Skeletal muscle satellite cell (primary cell): ENCODE measurements around the gene SLC33A1. TPM values are rescaled to one million over a fixed set of nuclear protein-coding genes. Genes with fewer than 3 reads are reported as not detected.
"Not testable (repeated sequence)": the region's sequence is repeated elsewhere in the genome, so short reads cannot be mapped to it uniquely, and the experiment has no call there.

Experiments used
- H3K27me3 ChIP-seq: 2 replicates; pipeline ENCODE4 v1.7.0; 2013; ENCODE audit warnings: low read length; ENCODE audit not compliant: control insufficient read depth, insufficient read depth
- H3K36me3 ChIP-seq: 2 replicates; pipeline ENCODE4 v1.7.0; 2013; ENCODE audit warnings: mild to moderate bottlenecking, control low read depth, low read length; ENCODE audit not compliant: insufficient read depth
- H3K4me1 ChIP-seq: 2 replicates; pipeline ENCODE4 v1.7.0; 2013; ENCODE audit warnings: low read length; ENCODE audit not compliant: control insufficient read depth, insufficient read depth
- H3K4me2 ChIP-seq: 2 replicates; pipeline ENCODE4 v1.7.0; 2013; ENCODE audit warnings: mild to moderate bottlenecking, low read length
- H3K4me3 ChIP-seq: 2 replicates; pipeline ENCODE4 v1.7.0; 2013; ENCODE audit warnings: low read length
- H3K9ac ChIP-seq: 2 replicates; pipeline ENCODE4 v1.7.0; 2013; ENCODE audit warnings: mild to moderate bottlenecking, low read depth, low read length, moderate library complexity
- H3K9me3 ChIP-seq: replicated peaks from 2 replicates; pipeline ENCODE4 v1.7.0; 2013; ENCODE audit warnings: mild to moderate bottlenecking, control low read depth, low read length
- total RNA-seq: library from RNA; depleted of rRNA; stranded (reverse); fragments of >200 nt; gene quantifications from 2 replicates; pipeline ENCODE4 v1.2.3, GENCODE V29; 2012; rRNA removed

Gene SLC33A1
- total RNA-seq: 43.0 and 45.6 TPM in 2 replicates

DNA sequence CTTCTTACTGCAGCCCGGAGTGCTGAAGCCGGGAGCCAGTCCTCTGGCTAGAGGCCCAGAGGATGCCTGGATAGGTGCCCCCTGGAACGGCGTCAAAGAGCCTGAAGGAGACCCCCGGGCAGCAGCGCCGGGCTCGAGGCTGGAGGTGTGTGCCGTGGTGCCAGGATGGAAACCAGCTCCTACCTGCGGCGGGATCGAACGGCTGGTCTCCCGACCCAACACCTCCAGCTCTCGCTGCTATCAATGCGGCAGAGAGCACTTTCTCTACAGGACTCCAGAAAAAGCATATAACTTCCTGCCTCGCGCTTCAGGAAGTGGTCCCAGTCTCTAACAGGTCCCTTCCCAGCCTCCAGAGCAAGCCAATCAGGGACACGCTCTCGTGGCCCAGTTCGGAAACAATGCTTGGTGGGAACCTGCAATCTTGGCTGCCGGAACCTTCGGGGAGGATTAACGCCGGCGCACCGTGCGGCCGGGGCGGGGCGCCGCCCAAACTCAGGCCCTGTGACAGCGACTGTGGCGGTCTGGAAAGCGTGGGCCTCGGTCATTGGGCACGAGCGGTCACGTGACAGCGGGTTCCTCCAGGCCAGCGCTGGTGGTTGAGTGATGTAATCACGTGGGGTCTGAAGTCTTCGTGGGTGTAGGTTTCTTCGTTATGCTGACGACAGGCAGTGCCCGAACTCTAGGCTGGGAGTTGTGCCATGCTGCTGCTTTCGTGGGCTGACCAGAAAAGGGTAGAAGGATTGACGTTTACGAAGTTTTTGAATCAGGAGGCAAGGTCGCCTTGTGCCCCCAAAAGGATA lies at the start of gene SLC33A1:
Gene SLC33A1, minus strand, starts transcription at position 287 of the 800 bp plus-strand sequence. CDS start 430 bp downstream, outside the sequence.
- Histone ChIP-seq H3K36me3 (peaks cover 3% of the 10 kb centered on the region), H3K9me3 (no peaks in the 10 kb centered on the region), H3K27me3 (no peaks in the 10 kb centered on the region), H3K9ac (peak within 1 kb of the TSS; percentile 96), H3K4me3 (peak within 1 kb of the TSS; percentile 87), H3K4me2 (peak within 1 kb of the TSS; percentile 99), H3K4me1 (peaks cover 16% of the 10 kb centered on the region)

DNA sequence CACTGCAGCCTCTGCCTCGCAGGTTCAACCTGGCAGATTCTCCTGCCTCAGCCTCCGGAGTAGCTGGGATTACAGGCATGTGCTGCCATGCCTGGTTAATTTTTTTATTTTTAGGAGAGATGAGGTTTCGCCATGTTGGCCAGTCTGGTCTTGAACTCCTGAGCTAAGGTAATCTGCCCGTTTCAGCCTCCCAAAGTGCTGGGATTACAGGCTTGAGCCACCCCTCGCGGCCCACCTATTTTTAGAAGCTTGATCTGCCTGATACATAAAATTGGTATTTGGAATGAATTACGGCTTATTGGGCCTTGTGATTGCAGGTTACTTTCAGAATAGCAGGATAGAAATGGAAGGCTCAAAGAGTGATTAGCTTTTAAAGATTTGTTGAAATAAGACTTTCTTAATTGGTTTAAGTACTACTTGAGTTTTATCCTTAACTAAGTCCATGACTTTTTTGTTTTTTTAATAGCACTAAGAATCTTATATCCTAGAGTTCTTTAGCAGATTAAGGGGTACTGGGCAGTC lies 41.2 kb upstream of the SLC33A1 start:
- H3K4me3 ChIP-seq: no peak overlapping the region
- H3K36me3 ChIP-seq: peaks cover 37% of the 10 kb centered on the region

DNA sequence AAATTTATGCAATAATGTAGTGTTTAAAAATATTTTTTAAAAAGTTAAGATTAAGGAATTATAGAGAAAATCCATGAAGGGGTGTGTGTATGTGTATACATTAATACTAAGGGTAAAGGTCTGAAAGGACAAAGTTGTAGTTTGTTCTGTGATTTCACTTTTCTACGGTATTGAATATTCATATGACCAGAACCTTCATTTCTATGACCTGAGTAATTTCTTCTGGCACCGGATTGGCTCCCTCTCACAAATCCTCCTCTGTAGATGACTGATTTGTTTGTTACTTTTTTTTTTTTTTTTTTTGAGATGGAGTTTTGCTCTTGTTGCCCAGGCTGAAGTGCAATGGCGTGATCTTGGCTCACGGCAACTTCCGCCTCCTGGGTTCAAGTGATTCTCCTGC lies 37.1 kb upstream of the SLC33A1 start:
- Histone ChIP-seq H3K4me2 (peak overlapping the region; percentile 55), H3K4me1 (peaks cover 12% of the 10 kb centered on the region), H3K36me3 (peaks cover 11% of the 10 kb centered on the region), H3K4me3 (no peak overlapping the region), H3K9me3 (no peaks in the 10 kb centered on the region), H3K9ac (no peak overlapping the region), H3K27me3 (no peaks in the 10 kb centered on the region)

More for the DNA sequence above, 41.2 kb upstream of the SLC33A1 start:
- H3K9ac ChIP-seq: no peak overlapping the region
- no peak overlapping the region for H3K4me2 ChIP-seq
- no peaks in the 10 kb centered on the region for H3K27me3 ChIP-seq
- peaks cover 8% of the 10 kb centered on the region for H3K4me1 ChIP-seq
- no peaks in the 10 kb centered on the region for H3K9me3 ChIP-seq

DNA sequence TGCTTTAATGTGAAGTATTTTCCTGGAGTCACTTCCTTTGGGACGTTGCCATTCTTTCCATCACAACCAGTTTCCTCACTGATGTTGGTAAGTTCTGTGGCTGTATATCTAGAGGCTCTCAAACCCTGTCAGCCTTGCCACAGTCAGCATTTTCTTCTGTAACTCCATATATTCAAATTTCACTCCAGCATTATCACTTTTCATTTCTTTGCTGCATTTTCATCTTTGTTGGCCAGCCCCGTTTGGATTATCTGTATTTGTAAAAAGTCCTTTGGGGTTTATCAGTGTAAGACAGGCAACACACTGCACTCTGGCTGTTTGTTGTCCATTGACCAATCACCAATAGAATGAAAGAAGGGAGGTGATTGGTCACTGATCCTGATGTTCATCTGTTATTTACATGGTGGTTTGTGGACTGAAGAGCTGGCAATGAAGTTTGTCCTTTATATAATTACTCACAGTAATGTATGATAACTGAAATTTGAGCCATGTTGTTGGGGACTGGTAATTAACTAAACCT lies 36.5 kb upstream of the SLC33A1 start:
- no peak overlapping the region for H3K4me3 ChIP-seq
- H3K4me2 ChIP-seq: peak overlapping the region; percentile 55
- no peaks in the 10 kb centered on the region for H3K9me3 ChIP-seq

DNA sequence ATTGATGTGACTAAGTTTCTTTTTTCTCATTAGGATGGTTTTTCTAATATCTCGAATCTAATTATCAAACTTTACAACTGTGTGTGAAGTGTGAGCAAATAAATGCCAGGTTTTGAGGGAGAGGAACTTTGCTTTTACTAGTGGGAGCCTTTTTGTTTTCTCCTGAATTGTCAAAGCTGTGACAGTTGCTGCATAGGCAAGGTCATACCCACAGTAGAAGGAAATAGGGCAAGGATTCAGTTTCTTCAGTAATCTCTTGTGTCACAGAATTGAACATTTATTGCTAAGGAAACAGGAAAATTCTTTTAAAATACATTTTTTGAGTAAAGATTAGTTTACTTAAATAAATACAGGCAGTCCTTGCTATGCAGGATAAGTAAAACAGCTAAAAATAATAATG lies 35.7 kb upstream of the SLC33A1 start:
- Histone ChIP-seq H3K36me3 (peaks cover 11% of the 10 kb centered on the region), H3K4me3 (no peak overlapping the region), H3K9me3 (no peaks in the 10 kb centered on the region), H3K4me1 (peaks cover 12% of the 10 kb centered on the region), H3K9ac (no peak overlapping the region), H3K4me2 (no peak overlapping the region), H3K27me3 (no peaks in the 10 kb centered on the region)

More for the DNA sequence above, 36.5 kb upstream of the SLC33A1 start:
- H3K4me1 ChIP-seq: peaks cover 12% of the 10 kb centered on the region
- no peaks in the 10 kb centered on the region for H3K27me3 ChIP-seq
- H3K36me3 ChIP-seq: peaks cover 11% of the 10 kb centered on the region
- H3K9ac ChIP-seq: no peak overlapping the region

DNA sequence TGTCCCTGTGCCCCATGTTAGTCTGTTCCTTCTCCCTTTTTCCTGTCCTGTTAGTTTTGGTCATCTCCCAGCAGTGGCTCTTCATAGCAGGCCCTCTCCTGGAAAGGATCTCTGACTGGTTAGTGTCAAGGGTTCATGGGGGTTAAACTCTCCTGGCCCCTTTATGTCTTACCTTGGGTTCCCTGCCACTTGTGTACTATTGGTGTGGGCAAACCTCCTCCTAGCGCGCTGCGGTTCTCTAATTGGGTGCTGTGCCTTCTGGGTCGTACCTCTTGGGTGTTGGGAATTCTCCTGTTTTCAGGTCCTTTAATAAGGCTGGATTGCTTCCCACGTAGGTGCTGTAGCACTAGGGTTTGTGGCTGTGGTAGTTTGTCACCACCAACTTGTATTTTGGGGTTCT lies 35.0 kb upstream of the SLC33A1 start:
- no peak overlapping the region for H3K4me3 ChIP-seq
- H3K36me3 ChIP-seq: peaks cover 6% of the 10 kb centered on the region

DNA sequence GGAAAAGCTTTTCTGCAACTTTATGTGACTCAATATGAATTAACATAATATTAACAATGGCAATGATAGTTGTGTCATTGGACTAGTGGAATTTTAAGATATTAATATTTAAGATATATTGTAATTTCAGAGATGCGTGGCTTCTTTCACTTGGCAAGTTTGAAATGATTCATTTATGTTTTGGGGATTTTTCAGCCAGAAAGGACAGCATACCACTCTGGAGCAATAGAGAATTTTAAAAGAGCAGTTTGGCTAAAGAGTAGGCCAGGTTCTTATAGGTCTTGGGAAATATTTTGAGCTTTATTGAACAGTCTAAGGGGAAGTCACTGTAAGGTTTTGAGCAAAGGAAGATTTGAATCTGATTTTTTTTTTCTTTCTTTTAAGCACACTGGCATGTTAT lies 32.7 kb upstream of the SLC33A1 start:
- no peaks in the 10 kb centered on the region for H3K9me3 ChIP-seq
- H3K27me3 ChIP-seq: no peaks in the 10 kb centered on the region
- H3K4me2 ChIP-seq: no peak overlapping the region
- H3K4me1 ChIP-seq: peaks cover 12% of the 10 kb centered on the region
- no peak overlapping the region for H3K4me3 ChIP-seq
- no peaks in the 10 kb centered on the region for H3K36me3 ChIP-seq
- no peak overlapping the region for H3K9ac ChIP-seq

More for the DNA sequence above, 35.0 kb upstream of the SLC33A1 start:
- Histone ChIP-seq H3K27me3 (no peaks in the 10 kb centered on the region), H3K4me2 (no peak overlapping the region), H3K4me1 (peaks cover 12% of the 10 kb centered on the region), H3K9ac (no peak overlapping the region), H3K9me3 (no peaks in the 10 kb centered on the region)

DNA sequence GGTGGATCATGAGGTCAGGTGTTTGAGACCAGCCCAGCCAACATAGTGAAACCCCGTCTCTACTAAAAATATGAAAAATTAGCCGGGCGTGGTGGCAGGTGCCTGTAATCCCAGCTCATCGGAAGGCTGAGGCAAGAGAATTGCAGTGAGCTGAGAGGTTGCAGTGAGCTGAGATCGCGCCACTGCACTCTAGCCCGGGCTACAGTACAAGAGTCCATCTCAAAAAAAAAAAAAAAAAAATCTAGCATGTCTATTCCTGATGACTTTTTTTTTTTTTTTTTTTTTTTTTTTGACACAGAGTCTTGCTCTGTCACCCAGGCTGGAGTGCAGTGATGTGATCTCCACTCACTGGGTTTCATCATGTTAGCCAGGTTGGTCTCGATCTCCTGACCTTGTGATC lies 32.1 kb upstream of the SLC33A1 start:
- H3K9me3 ChIP-seq, H3K4me3 ChIP-seq, H3K36me3 ChIP-seq, H3K9ac ChIP-seq, H3K4me2 ChIP-seq, H3K27me3 ChIP-seq: not testable (repeated sequence)
- H3K4me1 ChIP-seq: peaks cover 12% of the 10 kb centered on the region

DNA sequence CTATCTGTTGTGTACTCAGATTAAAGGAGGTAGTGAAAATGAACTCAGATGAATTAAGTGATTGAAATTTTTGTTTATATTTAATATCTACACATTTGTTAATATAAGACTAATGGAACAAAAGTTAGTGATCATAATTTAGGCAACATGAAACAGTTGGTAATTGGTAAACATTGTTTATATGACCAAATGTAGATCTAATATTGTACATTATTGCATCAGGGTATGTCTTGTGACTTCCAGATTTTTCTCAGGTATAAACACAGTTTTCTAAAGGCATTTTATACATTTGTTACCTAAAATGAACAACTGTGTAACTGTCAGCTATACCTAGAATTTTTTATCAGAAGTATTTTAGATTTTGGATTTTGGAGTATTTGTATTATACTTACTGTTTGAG lies 31.1 kb upstream of the SLC33A1 start:
- no peaks in the 10 kb centered on the region for H3K9me3 ChIP-seq
- H3K4me1 ChIP-seq: peaks cover 2% of the 10 kb centered on the region
- no peak overlapping the region for H3K4me2 ChIP-seq
- no peak overlapping the region for H3K9ac ChIP-seq
- H3K4me3 ChIP-seq: no peak overlapping the region
- H3K36me3 ChIP-seq: no peaks in the 10 kb centered on the region
- no peaks in the 10 kb centered on the region for H3K27me3 ChIP-seq

DNA sequence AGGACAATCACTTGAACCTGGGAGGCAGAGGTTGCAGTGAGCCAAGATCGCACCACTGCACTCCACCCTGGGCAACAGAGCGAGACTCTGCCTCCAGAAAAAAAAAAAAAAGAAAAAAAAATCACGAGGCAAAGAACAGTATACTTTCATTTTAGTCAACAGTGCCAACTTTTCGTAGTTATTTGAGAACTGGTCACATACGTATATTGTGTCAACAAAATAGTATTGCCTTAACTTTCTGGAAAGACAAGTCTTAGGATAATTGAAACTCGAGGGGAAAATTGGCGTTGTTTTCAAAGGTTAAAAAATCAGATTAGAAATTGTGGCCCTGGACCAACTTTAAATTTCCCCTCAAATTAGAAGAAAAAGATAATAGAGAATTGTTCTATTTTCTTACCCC lies 30.1 kb upstream of the SLC33A1 start:
- Histone ChIP-seq H3K4me2 (no peak overlapping the region), H3K9ac (no peak overlapping the region), H3K9me3 (no peaks in the 10 kb centered on the region), H3K27me3 (no peaks in the 10 kb centered on the region), H3K36me3 (no peaks in the 10 kb centered on the region), H3K4me1 (no peaks in the 10 kb centered on the region), H3K4me3 (no peak overlapping the region)

DNA sequence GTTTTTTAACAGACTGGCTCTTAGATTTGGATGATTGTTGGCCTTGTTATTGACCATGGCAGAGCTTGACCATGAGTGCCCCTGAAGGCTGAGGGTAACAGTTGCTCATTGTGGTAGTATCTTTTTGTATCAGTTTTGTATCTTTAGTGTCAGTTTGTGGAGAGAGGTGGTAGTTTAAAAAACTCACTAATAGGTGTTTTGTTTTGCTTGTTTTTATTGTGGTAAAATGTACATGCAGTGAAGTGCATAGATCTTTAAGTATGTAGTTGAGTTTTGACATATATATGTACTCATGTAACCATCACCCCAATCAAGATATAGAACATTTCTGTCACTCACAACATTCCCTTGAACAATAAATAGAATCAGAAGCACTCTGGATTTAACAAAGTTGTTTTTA lies 26.1 kb upstream of the SLC33A1 start:
- H3K4me2 ChIP-seq: no peak overlapping the region
- no peaks in the 10 kb centered on the region for H3K4me1 ChIP-seq
- H3K4me3 ChIP-seq: no peak overlapping the region
- no peaks in the 10 kb centered on the region for H3K27me3 ChIP-seq
- H3K9me3 ChIP-seq: no peaks in the 10 kb centered on the region
- no peak overlapping the region for H3K9ac ChIP-seq
- no peaks in the 10 kb centered on the region for H3K36me3 ChIP-seq
